SH-SY5Y (cell line): ENCODE results near the gene IL20RB.

ENCODE experiments used
- GATA2 ChIP-seq: IDR thresholded peaks from 2 replicates; pipeline ENCODE4 v1.6.1; 2011; ENCODE audit warnings: mild to moderate bottlenecking, low read depth, low read length
- GATA3 ChIP-seq: IDR thresholded peaks from 2 replicates; pipeline ENCODE4 v1.6.1; 2011; ENCODE audit warnings: low read depth, mild to moderate bottlenecking, low read length, moderate library complexity

- TF ChIP-seq GATA3: no peak
- no peak for TF ChIP-seq GATA2
These were observed 53.4 kb downstream of the IL20RB start for GRCh38 chr3:137011153-137011552.
